Esophagus muscularis mucosa (tissue), 4 donors: Measurements from ENCODE around the gene LMLN. TPM values are rescaled to one million over a fixed set of nuclear protein-coding genes. Genes with fewer than 3 reads are reported as not detected.
"Not testable (repeated sequence)": the region's sequence is repeated elsewhere in the genome, so short reads cannot be mapped to it uniquely, and the experiment has no call there.

Source experiments
- DNase-seq: peaks from one replicate; pipeline ENCODE4 v3.0.0-alpha.2; 2017; ENCODE audit errors: extremely low spot score
- H3K27ac ChIP-seq, 4 donors: fragments of 200-600 bp; sonication (generic); replicated peaks in 1 of 4; 1 replicate in 3 of 4; 2 replicates in 1 of 4; pipeline ENCODE4 v1.5.1; 2016 to 2019; ENCODE audit warnings: mild to moderate bottlenecking in 1 of 4
- H3K27me3 ChIP-seq, 4 donors: fragments of 200-600 bp; sonication (generic); one replicate each; pipeline versions ENCODE4 v1.5.1 to v1.6.0; 2016 to 2019
- H3K36me3 ChIP-seq, 4 donors: fragments of 200-600 bp; sonication (generic); one replicate each; pipeline ENCODE4 v1.5.1; 2016 to 2019
- H3K4me1 ChIP-seq, 4 donors: fragments of 200-600 bp; sonication (generic); one replicate each; pipeline ENCODE4 v1.5.1; 2016 to 2019
- H3K4me3 ChIP-seq, 4 donors: fragments of 200-600 bp; sonication (generic); 1 replicate in 2 of 4; 2 replicates in 2 of 4; pipeline ENCODE4 v1.5.1; 2016 to 2019; ENCODE audit warnings: mild to moderate bottlenecking in 4 of 4, moderate library complexity in 1 of 4
- H3K9me3 ChIP-seq, 4 donors: fragments of 200-600 bp; sonication (generic); 1 replicate in 3 of 4; 2 replicates in 1 of 4; pipeline ENCODE4 v1.5.1; 2016 to 2019
- EP300 ChIP-seq: sonication (generic); formaldehyde crosslinking; IDR thresholded peaks from one replicate; pipeline ENCODE4 v1.6.1; 2017; ENCODE audit warnings: antibody characterized with exemption
- POLR2A ChIP-seq: fragments of 450-650 bp; IDR thresholded peaks from one replicate; pipeline ENCODE4 v1.6.1; 2017; ENCODE audit warnings: antibody characterized with exemption, moderate library complexity, mild to moderate bottlenecking, low read depth
- POLR2AphosphoS5 ChIP-seq, 2 donors: sonication (generic); formaldehyde crosslinking; IDR thresholded peaks; one replicate each; pipeline ENCODE4 v1.6.1; 2017; ENCODE audit warnings: antibody characterized with exemption in 2 of 2
- WGBS: methylation state at CpG from one replicate; pipeline ENCODE4 v1.1.5; 2018; 5-methylcytosine and 5-hydroxymethylcytosine counted together
- intact Hi-C: fragments of 100-400 bp; cut with DNase I; formaldehyde crosslinking; loops from one replicate; pipeline ENCODE4 v1.15.1; 2023
- total RNA-seq, 4 donors: library from RNA; depleted of rRNA; stranded (reverse); fragments of >200 nt; gene quantifications; one replicate each; pipeline versions ENCODE4 v1.1.0 to v1.2.1, GENCODE V29; 2016
- TF ChIP-seq, protein P1 (sequence below), 3 experiments: fragments of 200-600 bp in 2 of 3; fragments of 450-650 bp in 1 of 3; sonication (generic) in 2 of 3; IDR thresholded peaks; one replicate each; pipeline ENCODE4 v1.5.1; 2017 to 2019; ENCODE audit warnings: antibody characterized with exemption in 3 of 3, mild to moderate bottlenecking in 2 of 3, moderate library complexity in 1 of 3

The LMLN gene
- total RNA-seq, 4 donors from 2014 or later, result 4.1 to 5.5 (median 4.6) TPM

DNA sequence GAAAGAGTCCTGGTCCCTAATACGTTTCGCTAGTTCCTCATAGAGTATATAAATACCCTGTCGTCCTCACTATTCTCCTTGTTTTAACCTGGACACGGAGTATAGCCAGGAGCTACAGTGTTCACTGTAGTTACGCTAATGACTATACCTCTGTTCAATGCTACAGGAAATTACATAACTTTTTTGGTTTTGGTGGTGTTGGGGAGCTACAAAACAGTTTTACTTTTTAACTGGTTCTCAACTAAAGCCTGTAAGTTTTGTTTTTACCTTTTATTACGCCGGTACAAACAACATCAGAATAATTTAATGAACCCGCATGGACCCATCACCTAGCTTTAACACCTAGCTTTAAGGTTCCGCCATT lies 1.5 kb downstream of the LMLN start:
- Histone ChIP-seq H3K36me3 (peaks cover 2 to 12% (median 6%) of the 10 kb centered on the region in 4 donors), H3K4me3 (peak overlapping the region in 1 of 4 donors; percentile 84), H3K27ac (no peak overlapping the region), H3K9me3 (no peaks in the 10 kb centered on the region), H3K4me1 (peaks cover 25 to 37% (median 33%) of the 10 kb centered on the region in 4 donors), H3K27me3 (no peaks in the 10 kb centered on the region)
- no peak for DNase-seq
- TF ChIP-seq, protein P1, sequence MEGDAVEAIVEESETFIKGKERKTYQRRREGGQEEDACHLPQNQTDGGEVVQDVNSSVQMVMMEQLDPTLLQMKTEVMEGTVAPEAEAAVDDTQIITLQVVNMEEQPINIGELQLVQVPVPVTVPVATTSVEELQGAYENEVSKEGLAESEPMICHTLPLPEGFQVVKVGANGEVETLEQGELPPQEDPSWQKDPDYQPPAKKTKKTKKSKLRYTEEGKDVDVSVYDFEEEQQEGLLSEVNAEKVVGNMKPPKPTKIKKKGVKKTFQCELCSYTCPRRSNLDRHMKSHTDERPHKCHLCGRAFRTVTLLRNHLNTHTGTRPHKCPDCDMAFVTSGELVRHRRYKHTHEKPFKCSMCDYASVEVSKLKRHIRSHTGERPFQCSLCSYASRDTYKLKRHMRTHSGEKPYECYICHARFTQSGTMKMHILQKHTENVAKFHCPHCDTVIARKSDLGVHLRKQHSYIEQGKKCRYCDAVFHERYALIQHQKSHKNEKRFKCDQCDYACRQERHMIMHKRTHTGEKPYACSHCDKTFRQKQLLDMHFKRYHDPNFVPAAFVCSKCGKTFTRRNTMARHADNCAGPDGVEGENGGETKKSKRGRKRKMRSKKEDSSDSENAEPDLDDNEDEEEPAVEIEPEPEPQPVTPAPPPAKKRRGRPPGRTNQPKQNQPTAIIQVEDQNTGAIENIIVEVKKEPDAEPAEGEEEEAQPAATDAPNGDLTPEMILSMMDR (IDR thresholded peaks at IDR 0.05), result no peak
- TF ChIP-seq POLR2A, result no peak
- TF ChIP-seq EP300, result no peak
- WGBS, result 82% methylated on average over 9 of the region's 9 CpGs
- intact Hi-C loops, result no loop called here

DNA sequence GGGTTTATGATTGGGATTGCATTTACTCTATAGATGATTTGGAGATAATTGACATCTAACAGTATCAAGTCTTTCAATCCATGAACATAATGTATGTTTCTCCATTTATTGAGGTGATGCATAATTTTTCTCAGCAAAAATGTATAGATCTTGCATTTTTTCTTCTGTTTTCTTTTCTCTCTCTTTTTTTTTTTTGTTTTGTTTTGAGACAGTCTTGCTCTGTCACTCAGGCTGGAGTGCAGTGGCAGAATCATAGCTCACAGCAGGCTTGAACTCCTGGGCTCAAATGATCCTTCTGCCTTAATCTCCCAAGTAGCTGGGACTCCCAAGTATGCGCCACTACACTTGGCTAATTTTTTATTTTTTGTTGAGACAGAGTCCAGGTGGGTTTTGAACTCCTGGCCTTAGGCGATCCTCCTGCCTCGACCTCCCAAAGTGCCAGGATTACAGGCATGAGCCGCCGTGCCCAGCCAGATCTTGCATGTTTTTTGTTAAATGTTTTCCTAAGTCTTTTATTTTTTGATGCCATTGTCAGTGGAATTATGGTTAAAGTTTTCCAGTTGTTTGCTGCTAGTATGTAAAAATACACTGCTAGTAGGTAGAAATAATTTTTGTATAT lies 3.1 kb downstream of the LMLN start:
- WGBS, result 95% methylated on average over 5 of the region's 5 CpGs
- no peak for DNase-seq
- Histone ChIP-seq H3K4me1 (peaks cover 22 to 29% (median 26%) of the 10 kb centered on the region in 4 donors), H3K27ac (no peak overlapping the region), H3K9me3 (peaks cover 0 to 8% (median 3%) of the 10 kb centered on the region in 4 donors), H3K4me3 (no peak overlapping the region), H3K36me3 (no peaks in the 10 kb centered on the region), H3K27me3 (no peaks in the 10 kb centered on the region)
- intact Hi-C loops, result no loop called here
- no peak for TF ChIP-seq POLR2AphosphoS5 (IDR thresholded peaks at IDR 0.05)
- TF ChIP-seq, protein P1 (IDR thresholded peaks at IDR 0.05), result no peak
- no peak for TF ChIP-seq POLR2A
- TF ChIP-seq EP300, result no peak

DNA sequence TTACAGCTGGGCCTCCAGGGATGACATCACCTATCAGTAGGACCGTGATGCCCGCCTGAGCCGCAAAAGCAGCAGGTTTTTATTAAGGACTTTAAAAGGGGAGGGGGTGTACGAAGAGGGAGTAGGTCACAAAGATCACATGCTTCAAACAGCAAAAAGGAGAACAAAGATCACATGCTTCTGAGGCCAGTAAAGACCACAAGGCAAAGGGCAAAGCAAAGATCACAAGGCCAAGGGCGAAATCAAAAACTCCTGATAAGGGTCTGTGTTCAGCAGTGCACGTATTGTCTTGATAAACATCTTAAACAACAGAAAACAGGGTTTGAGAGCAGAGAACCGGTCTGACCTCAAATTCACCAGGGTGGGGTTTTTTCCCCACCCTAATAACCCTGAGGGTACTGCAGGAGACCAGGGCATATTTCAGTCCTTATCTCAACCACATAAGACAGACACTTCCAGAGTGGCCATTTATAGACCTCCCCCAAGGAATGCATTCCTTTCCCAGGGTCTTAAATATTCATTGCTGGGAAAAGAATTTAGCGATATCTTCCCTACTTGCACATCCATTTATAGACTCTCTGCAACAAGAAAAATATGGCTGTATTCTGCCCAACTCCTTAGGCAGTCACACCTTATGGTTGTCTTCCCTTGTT lies 7.4 kb downstream of the LMLN start:
- H3K9me3 ChIP-seq, H3K4me3 ChIP-seq, intact Hi-C loops, H3K27ac ChIP-seq, H3K36me3 ChIP-seq, H3K27me3 ChIP-seq, H3K4me1 ChIP-seq, DNase-seq: not testable (repeated sequence)
- WGBS, result 89% methylated on average over 8 of the region's 8 CpGs

DNA sequence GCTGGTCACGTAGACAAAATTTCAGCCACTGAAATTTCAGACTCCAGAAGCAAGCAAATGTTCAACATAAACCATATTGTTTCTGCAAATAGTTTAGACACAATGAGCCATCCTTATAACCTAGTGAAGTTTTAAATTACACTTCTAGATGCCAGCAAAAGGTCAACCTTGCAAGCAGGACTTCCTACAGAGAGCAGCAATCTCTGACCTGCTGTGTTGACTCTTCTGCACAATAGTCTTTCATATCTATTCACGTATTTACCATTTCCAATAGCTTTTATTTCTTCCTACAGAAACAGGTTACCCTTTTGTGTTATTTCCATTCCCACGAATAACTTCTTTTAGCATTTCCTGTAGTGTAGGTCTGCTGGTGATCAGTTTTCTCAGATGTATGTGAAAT lies 10.6 kb downstream of the LMLN start:
- Histone ChIP-seq H3K27me3 (no peaks in the 10 kb centered on the region), H3K4me3 (no peak overlapping the region), H3K4me1 (no peaks in the 10 kb centered on the region), H3K36me3 (peaks cover 0 to 6% (median 0%) of the 10 kb centered on the region in 4 donors), H3K27ac (no peak overlapping the region), H3K9me3 (peaks cover 0 to 8% (median 3%) of the 10 kb centered on the region in 4 donors)
- TF ChIP-seq POLR2AphosphoS5 (IDR thresholded peaks at IDR 0.05) (no peak), POLR2A (no peak), EP300 (no peak)
- TF ChIP-seq, protein P1 (IDR thresholded peaks at IDR 0.05), result no peak
- DNase-seq, result no peak
- 85% methylated on average over 3 of the region's 3 CpGs for WGBS
- intact Hi-C loops, result no loop called here

DNA sequence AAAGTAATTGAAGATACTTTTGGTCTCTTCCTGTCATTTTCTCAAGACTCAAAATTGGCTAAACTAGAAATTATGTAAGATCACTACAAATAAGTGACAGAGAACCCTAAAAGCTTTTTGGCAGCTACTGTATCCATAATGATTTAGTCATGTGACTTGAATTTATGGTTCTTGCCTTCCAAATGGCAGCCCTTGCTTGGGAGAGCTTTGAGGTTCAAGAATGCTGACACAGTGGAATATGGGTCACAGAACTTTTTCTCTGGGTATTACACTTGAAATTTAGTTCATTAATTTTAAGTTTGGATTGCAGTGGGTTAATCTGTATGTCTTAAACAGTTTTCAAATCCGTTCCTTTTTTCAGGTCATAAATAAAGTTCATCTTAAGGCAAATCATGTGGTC lies 14.0 kb downstream of the LMLN start:
- Histone ChIP-seq H3K36me3 (peaks cover 0 to 27% (median 9%) of the 10 kb centered on the region in 4 donors), H3K4me1 (no peaks in the 10 kb centered on the region), H3K4me3 (no peak overlapping the region), H3K27me3 (no peaks in the 10 kb centered on the region), H3K27ac (no peak overlapping the region), H3K9me3 (no peaks in the 10 kb centered on the region)
- TF ChIP-seq EP300 (no peak), POLR2A (no peak)
- intact Hi-C loops, result no loop called here
- WGBS, result 81% methylated on average over 1 of the region's 1 CpG
- DNase-seq, result no peak

DNA sequence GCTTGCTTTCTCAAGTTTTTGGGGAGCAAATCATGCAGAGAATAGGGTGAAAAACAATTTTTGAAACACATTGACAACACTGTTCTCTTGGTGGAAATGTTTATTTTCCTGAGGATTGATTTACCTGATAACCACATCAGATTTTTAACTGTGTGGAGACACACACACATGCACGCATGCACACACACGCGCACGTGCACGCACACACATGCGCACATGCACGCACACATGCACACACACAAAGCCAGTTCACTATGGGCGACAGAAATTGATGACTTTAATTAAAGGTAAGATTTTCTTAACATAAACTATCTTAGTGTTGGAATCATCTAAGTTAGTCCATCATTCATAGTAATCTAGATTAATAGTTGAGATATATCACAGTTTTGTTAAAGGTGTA lies 15.3 kb downstream of the LMLN start:
- no peak for DNase-seq
- intact Hi-C loops, result no loop called here
- no peaks in the 10 kb centered on the region for H3K9me3 ChIP-seq
- H3K4me1 ChIP-seq, result no peaks in the 10 kb centered on the region
- no peak overlapping the region for H3K4me3 ChIP-seq
- H3K36me3 ChIP-seq, result peaks cover 0 to 30% (median 9%) of the 10 kb centered on the region in 4 donors
- no peak overlapping the region for H3K27ac ChIP-seq
- TF ChIP-seq POLR2AphosphoS5 (IDR thresholded peaks at IDR 0.05) (no peak), EP300 (no peak), POLR2A (no peak)
- TF ChIP-seq, protein P1 (IDR thresholded peaks at IDR 0.05), result no peak
- 96% methylated on average over 8 of the region's 8 CpGs for WGBS
- H3K27me3 ChIP-seq, result no peaks in the 10 kb centered on the region
